Measurements from ENCODE around the gene CAMTA1.

Gene CAMTA1

DNA sequence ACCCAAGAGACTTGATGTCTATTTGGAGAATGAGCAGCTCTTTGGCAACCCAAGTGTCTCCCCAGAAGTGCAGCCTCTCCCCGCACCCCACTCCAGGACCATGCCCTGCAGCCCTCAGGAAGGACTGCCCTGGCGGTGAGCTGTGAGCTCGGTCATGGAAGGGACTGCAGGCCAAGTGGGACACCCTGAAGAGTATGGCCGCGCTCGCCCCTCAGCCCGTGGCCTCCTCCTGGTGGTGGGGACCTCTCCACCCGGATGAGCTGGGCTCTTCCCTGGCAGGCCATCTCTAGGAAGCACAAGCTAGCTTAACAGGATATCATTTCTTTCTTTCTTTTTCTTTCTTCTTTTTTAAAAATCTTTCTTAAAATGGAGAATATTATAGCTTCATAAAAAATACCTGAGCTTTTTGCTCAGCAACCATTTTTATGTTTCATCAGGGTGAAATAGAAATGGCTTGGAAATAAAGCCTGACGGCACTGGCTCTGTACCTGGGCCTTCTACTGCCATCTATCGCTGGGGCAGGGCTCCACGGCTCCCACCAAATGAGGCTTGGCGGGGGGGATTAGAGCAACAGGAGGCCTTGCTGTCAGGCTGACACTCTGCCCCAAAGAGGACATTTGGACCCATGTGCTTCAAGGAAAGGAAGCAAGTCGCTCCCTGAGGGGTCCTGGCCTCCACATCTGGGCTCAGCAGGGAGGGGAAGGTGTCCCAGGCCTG lies 689.7 kb downstream of the CAMTA1 start:
- no peaks in the 10 kb centered on the region for H3K36me3 ChIP-seq (ENCODE audit: low read depth)
- no peak overlapping the region for H3K4me3 ChIP-seq (ENCODE audit: severe bottlenecking)
- H3K27ac ChIP-seq (ENCODE audit: poor library complexity, severe bottlenecking), result no peak overlapping the region
- ATAC-seq (ENCODE audit: low read depth) (no peak), DNase-seq (ENCODE audit: low spot score) (no peak)
- no peaks in the 10 kb centered on the region for H3K27me3 ChIP-seq (ENCODE audit: insufficient read depth, poor library complexity, severe bottlenecking)
- no peaks in the 10 kb centered on the region for H3K9me3 ChIP-seq (ENCODE audit: severe bottlenecking)
- H3K4me1 ChIP-seq (ENCODE audit: insufficient read depth, poor library complexity, severe bottlenecking), result peaks cover 17% of the 10 kb centered on the region
- TF ChIP-seq, protein P1, sequence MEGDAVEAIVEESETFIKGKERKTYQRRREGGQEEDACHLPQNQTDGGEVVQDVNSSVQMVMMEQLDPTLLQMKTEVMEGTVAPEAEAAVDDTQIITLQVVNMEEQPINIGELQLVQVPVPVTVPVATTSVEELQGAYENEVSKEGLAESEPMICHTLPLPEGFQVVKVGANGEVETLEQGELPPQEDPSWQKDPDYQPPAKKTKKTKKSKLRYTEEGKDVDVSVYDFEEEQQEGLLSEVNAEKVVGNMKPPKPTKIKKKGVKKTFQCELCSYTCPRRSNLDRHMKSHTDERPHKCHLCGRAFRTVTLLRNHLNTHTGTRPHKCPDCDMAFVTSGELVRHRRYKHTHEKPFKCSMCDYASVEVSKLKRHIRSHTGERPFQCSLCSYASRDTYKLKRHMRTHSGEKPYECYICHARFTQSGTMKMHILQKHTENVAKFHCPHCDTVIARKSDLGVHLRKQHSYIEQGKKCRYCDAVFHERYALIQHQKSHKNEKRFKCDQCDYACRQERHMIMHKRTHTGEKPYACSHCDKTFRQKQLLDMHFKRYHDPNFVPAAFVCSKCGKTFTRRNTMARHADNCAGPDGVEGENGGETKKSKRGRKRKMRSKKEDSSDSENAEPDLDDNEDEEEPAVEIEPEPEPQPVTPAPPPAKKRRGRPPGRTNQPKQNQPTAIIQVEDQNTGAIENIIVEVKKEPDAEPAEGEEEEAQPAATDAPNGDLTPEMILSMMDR (IDR thresholded peaks at IDR 0.05; ENCODE audit: poor library complexity, severe bottlenecking), result no peak

DNA sequence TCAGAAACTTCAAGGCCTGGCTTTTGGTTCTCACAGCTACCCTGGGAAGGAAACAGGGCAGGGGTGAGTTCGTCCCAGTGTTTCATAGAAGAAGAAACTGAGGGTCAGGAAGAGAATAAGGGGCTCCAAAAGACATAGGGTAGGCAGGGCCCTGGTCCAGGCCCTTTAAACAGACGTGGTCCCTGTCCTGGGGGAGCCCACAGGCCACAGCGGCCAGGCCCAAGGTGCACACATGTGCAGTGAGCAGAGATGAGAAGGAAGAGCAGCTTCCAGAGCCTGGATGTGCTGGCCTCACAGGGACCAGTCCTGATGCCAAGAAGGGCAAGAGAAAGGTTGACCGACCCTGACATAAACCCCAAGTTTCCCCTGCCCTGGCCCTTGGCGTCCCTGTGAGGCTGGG lies 690.4 kb downstream of the CAMTA1 start:
- ATAC-seq (ENCODE audit: low read depth) (no peak), DNase-seq (ENCODE audit: low spot score) (no peak)
- Histone ChIP-seq H3K36me3 (ENCODE audit: low read depth) (no peaks in the 10 kb centered on the region), H3K27me3 (ENCODE audit: insufficient read depth, poor library complexity, severe bottlenecking) (no peaks in the 10 kb centered on the region), H3K9me3 (ENCODE audit: severe bottlenecking) (no peaks in the 10 kb centered on the region), H3K4me1 (ENCODE audit: insufficient read depth, poor library complexity, severe bottlenecking) (peaks cover 13% of the 10 kb centered on the region), H3K4me3 (ENCODE audit: severe bottlenecking) (no peak overlapping the region), H3K27ac (ENCODE audit: poor library complexity, severe bottlenecking) (no peak overlapping the region)
- TF ChIP-seq, protein P1 (IDR thresholded peaks at IDR 0.05; ENCODE audit: poor library complexity, severe bottlenecking), result no peak

DNA sequence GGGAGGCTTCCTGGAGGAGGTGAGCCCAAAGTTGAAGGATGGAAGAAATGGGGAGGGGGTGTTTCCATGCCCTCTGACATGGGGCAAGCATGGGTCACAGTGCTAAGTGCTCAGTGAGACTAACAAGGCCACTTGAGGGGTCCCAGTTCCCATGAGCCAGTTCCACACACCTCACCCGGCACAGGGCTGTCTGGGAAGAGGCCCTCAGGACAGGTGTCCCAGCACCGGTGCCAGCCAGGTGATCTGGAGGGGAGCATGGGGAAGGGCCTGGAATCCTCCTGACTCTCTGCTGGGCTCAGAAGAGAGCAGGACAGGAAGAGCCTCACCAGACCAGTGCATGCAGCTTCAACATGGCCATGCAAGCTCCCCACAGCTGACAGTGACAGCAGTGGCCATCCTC lies 691.1 kb downstream of the CAMTA1 start:
- Histone ChIP-seq H3K4me1 (ENCODE audit: insufficient read depth, poor library complexity, severe bottlenecking) (peaks cover 6% of the 10 kb centered on the region), H3K27ac (ENCODE audit: poor library complexity, severe bottlenecking) (no peak overlapping the region), H3K4me3 (ENCODE audit: severe bottlenecking) (no peak overlapping the region), H3K27me3 (ENCODE audit: insufficient read depth, poor library complexity, severe bottlenecking) (no peaks in the 10 kb centered on the region), H3K9me3 (ENCODE audit: severe bottlenecking) (no peaks in the 10 kb centered on the region), H3K36me3 (ENCODE audit: low read depth) (no peaks in the 10 kb centered on the region)
- ATAC-seq (ENCODE audit: low read depth) (no peak), DNase-seq (ENCODE audit: low spot score) (no peak)
- TF ChIP-seq, protein P1 (IDR thresholded peaks at IDR 0.05; ENCODE audit: poor library complexity, severe bottlenecking), result no peak

DNA sequence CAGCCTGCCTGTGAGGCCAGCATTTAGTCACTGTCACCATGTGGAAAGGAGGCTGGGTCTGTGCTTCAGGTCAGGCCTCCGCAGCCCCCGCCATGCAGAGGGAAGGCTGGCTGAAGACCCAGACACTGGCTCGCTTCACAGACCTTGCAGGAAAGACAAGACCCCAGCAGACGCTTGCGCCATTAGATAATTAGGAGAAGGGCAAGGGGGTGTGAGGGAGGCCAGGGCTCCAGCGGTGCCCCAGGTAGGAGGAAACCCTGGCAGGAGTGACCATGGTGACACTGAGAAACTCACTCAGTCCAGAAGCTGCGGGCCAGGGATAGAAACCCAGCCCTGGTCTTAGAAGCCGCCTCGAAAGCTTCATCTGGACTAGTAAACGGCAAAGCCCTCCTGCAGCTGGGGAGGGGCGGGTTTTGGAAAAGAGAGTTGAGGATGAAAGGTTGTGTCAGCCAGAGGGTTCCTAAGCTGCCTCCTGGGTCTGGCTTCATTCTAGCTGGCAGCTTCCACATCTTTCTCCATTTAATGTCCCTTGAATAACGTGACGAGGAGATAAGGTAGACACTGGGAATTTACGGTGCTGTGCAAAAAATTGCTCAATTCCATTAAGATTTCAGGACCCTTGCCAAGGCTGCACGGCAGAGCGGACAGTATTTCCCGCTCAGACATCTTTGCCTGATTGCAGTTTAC lies 691.8 kb downstream of the CAMTA1 start:
- Histone ChIP-seq H3K36me3 (ENCODE audit: low read depth) (no peaks in the 10 kb centered on the region), H3K4me3 (ENCODE audit: severe bottlenecking) (no peak overlapping the region), H3K4me1 (ENCODE audit: insufficient read depth, poor library complexity, severe bottlenecking) (no peaks in the 10 kb centered on the region), H3K9me3 (ENCODE audit: severe bottlenecking) (no peaks in the 10 kb centered on the region), H3K27ac (ENCODE audit: poor library complexity, severe bottlenecking) (no peak overlapping the region), H3K27me3 (ENCODE audit: insufficient read depth, poor library complexity, severe bottlenecking) (no peaks in the 10 kb centered on the region)
- TF ChIP-seq, protein P1 (IDR thresholded peaks at IDR 0.05; ENCODE audit: poor library complexity, severe bottlenecking), result no peak
- DNase-seq (ENCODE audit: low spot score) (no peak), ATAC-seq (ENCODE audit: low read depth) (no peak)

DNA sequence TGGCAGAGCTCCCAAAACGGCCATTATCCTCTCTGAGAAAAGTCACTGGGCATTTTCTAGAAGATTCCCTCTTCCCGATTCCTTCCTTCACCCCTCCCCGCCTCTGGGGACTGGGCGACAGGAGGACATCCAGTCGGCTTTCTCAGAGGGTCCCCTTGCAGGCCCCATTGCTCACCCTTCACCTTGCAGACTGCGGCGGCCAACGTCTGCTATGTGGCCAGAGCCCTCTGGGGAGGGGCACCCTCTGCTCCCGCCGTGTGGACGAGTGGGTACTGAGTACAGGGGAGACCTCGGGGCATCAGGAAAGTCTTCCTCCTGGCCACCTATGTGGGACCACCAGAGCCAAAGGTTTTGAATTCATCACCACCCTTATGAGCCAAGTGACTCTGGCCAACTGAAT lies 692.3 kb downstream of the CAMTA1 start:
- ATAC-seq (ENCODE audit: low read depth) (no peak), DNase-seq (ENCODE audit: low spot score) (no peak)
- no peaks in the 10 kb centered on the region for H3K9me3 ChIP-seq (ENCODE audit: severe bottlenecking)
- H3K4me3 ChIP-seq (ENCODE audit: severe bottlenecking), result no peak overlapping the region
- no peaks in the 10 kb centered on the region for H3K36me3 ChIP-seq (ENCODE audit: low read depth)
- H3K4me1 ChIP-seq (ENCODE audit: insufficient read depth, poor library complexity, severe bottlenecking), result no peaks in the 10 kb centered on the region
- H3K27ac ChIP-seq (ENCODE audit: poor library complexity, severe bottlenecking), result no peak overlapping the region
- TF ChIP-seq, protein P1 (IDR thresholded peaks at IDR 0.05; ENCODE audit: poor library complexity, severe bottlenecking), result no peak
- H3K27me3 ChIP-seq (ENCODE audit: insufficient read depth, poor library complexity, severe bottlenecking), result no peaks in the 10 kb centered on the region

Measured in RWPE2 (cell line).